ENCODE results near the gene ST6GALNAC3.
"Not testable (repeated sequence)": the region's sequence is repeated elsewhere in the genome, so short reads cannot be mapped to it uniquely, and the experiment has no call there.

The ST6GALNAC3 gene

GRCh38 chr1:76109901-76110560 lies 35.5 kb downstream of the ST6GALNAC3 start:
- no peak overlapping the region for H2AFZ ChIP-seq (ENCODE audit: low read depth)
- no peak overlapping the region for H3K4me2 ChIP-seq
- no peaks in the 10 kb centered on the region for H4K20me1 ChIP-seq (ENCODE audit: insufficient read depth)
- no peaks in the 10 kb centered on the region for H3K4me1 ChIP-seq (ENCODE audit: low read depth, poor library complexity, severe bottlenecking)
- H3K4me3 ChIP-seq (IDR thresholded peaks at IDR 0.05; ENCODE audit: insufficient read depth, low read depth, low read length) = no peak overlapping the region
- no peak overlapping the region for H3K27ac ChIP-seq
- no peaks in the 10 kb centered on the region for H3K27me3 ChIP-seq (ENCODE audit: insufficient read depth, low read depth)
- H3K9ac ChIP-seq = no peak overlapping the region
- H3K79me2 ChIP-seq (ENCODE audit: insufficient read depth, low read depth) = no peaks in the 10 kb centered on the region
- no peak for TF ChIP-seq CTCF (conservative IDR thresholded peaks at IDR 0.05; ENCODE audit: low read depth, low read length)
- no peaks in the 10 kb centered on the region for H3K36me3 ChIP-seq (ENCODE audit: insufficient read depth)

GRCh38 chr1:76110666-76111065 lies 36.1 kb downstream of the ST6GALNAC3 start:
- no peaks in the 10 kb centered on the region for H4K20me1 ChIP-seq (ENCODE audit: insufficient read depth)
- H2AFZ ChIP-seq (ENCODE audit: low read depth) = no peak overlapping the region
- H3K27me3 ChIP-seq (ENCODE audit: insufficient read depth, low read depth) = no peaks in the 10 kb centered on the region
- no peak overlapping the region for H3K9ac ChIP-seq
- H3K27ac ChIP-seq = no peak overlapping the region
- H3K4me1 ChIP-seq (ENCODE audit: low read depth, poor library complexity, severe bottlenecking) = no peaks in the 10 kb centered on the region
- TF ChIP-seq CTCF (conservative IDR thresholded peaks at IDR 0.05; ENCODE audit: low read depth, low read length) = no peak
- no peak overlapping the region for H3K4me2 ChIP-seq
- no peak overlapping the region for H3K4me3 ChIP-seq (IDR thresholded peaks at IDR 0.05; ENCODE audit: insufficient read depth, low read depth, low read length)
- no peaks in the 10 kb centered on the region for H3K36me3 ChIP-seq (ENCODE audit: insufficient read depth)
- H3K79me2 ChIP-seq (ENCODE audit: insufficient read depth, low read depth) = no peaks in the 10 kb centered on the region

GRCh38 chr1:76112321-76112720 lies 37.8 kb downstream of the ST6GALNAC3 start:
- H3K79me2 ChIP-seq (ENCODE audit: insufficient read depth, low read depth); H4K20me1 ChIP-seq (ENCODE audit: insufficient read depth); H3K4me3 ChIP-seq (IDR thresholded peaks at IDR 0.05; ENCODE audit: insufficient read depth, low read depth, low read length); H3K27me3 ChIP-seq (ENCODE audit: insufficient read depth, low read depth); H3K9ac ChIP-seq; H3K27ac ChIP-seq; H3K36me3 ChIP-seq (ENCODE audit: insufficient read depth); H3K4me2 ChIP-seq; H2AFZ ChIP-seq (ENCODE audit: low read depth); H3K4me1 ChIP-seq (ENCODE audit: low read depth, poor library complexity, severe bottlenecking): not testable (repeated sequence)

- no peaks in the 10 kb centered on the region for H3K79me2 ChIP-seq (ENCODE audit: insufficient read depth, low read depth)
- no peak overlapping the region for H3K9ac ChIP-seq
- H3K36me3 ChIP-seq (ENCODE audit: insufficient read depth) = no peaks in the 10 kb centered on the region
- no peaks in the 10 kb centered on the region for H3K4me1 ChIP-seq (ENCODE audit: low read depth, poor library complexity, severe bottlenecking)
- no peak overlapping the region for H3K27ac ChIP-seq
- H3K4me2 ChIP-seq = no peak overlapping the region
- H4K20me1 ChIP-seq (ENCODE audit: insufficient read depth) = no peaks in the 10 kb centered on the region
- H3K4me3 ChIP-seq (IDR thresholded peaks at IDR 0.05; ENCODE audit: insufficient read depth, low read depth, low read length) = no peak overlapping the region
- no peak for TF ChIP-seq CTCF (conservative IDR thresholded peaks at IDR 0.05; ENCODE audit: low read depth, low read length)
- H2AFZ ChIP-seq (ENCODE audit: low read depth) = no peak overlapping the region
- no peaks in the 10 kb centered on the region for H3K27me3 ChIP-seq (ENCODE audit: insufficient read depth, low read depth)
These were observed 38.9 kb downstream of the ST6GALNAC3 start for GRCh38 chr1:76113446-76113845.

GRCh38 chr1:76115171-76115570 lies 40.6 kb downstream of the ST6GALNAC3 start:
- H3K4me2 ChIP-seq = no peak overlapping the region
- TF ChIP-seq CTCF (conservative IDR thresholded peaks at IDR 0.05; ENCODE audit: low read depth, low read length) = no peak

More at GRCh38 chr1:76115171-76115570, 40.6 kb downstream of the ST6GALNAC3 start:
- H3K79me2 ChIP-seq (ENCODE audit: insufficient read depth, low read depth) = no peaks in the 10 kb centered on the region
- H3K9ac ChIP-seq = no peak overlapping the region
- no peaks in the 10 kb centered on the region for H3K27me3 ChIP-seq (ENCODE audit: insufficient read depth, low read depth)
- no peaks in the 10 kb centered on the region for H4K20me1 ChIP-seq (ENCODE audit: insufficient read depth)
- no peaks in the 10 kb centered on the region for H3K36me3 ChIP-seq (ENCODE audit: insufficient read depth)
- no peaks in the 10 kb centered on the region for H3K4me1 ChIP-seq (ENCODE audit: low read depth, poor library complexity, severe bottlenecking)
- H3K4me3 ChIP-seq (IDR thresholded peaks at IDR 0.05; ENCODE audit: insufficient read depth, low read depth, low read length) = no peak overlapping the region
- H3K27ac ChIP-seq = no peak overlapping the region
- H2AFZ ChIP-seq (ENCODE audit: low read depth) = no peak overlapping the region

All from KMS-11 (cell line).